HEK293 (cell line): ENCODE results near the gene CTRB1.
A peak's percentile ranks its signal among the peaks of the same experiment; 100 is the strongest.

Experiments used
- CTCF ChIA-PET: fragments of 350-600 bp; formaldehyde crosslinking; extraction: SDS; loops from one replicate; lab custom pipeline; 2021; ENCODE audit warnings: antibody characterized with exemption; lab: Yijun Ruan, JAX
- POLR2A ChIA-PET: fragments of 300-600 bp; formaldehyde crosslinking; extraction: SDS; loops from one replicate; lab custom pipeline; 2020; ENCODE audit warnings: antibody characterized with exemption, inconsistent platforms; lab: Yijun Ruan, JAX
- H3K27ac ChIP-seq: fragments of 200-500 bp; sonication (Bioruptor generic); 2 replicates; pipeline ENCODE4 v1.5.1; 2014; ENCODE audit warnings: low read depth, low read length, control low read depth, inconsistent platforms; ENCODE audit errors: extremely low read depth
- H3K36me3 ChIP-seq, 2 experiments: fragments of 200-500 bp in 1 of 2; sonication (Bioruptor generic) in 1 of 2; 1 replicate in 1 of 2; 2 replicates in 1 of 2; pipeline ENCODE4 v1.5.1; 2014 to 2017; ENCODE audit warnings: inconsistent platforms in 2 of 2, low read length in 2 of 2; ENCODE audit not compliant: control insufficient read depth in 2 of 2, insufficient read depth in 1 of 2
- H3K4me1 ChIP-seq: fragments of 200-500 bp; sonication (Bioruptor generic); 2 replicates; pipeline ENCODE4 v1.5.1; 2014; ENCODE audit warnings: mild to moderate bottlenecking, low read length, inconsistent platforms; ENCODE audit not compliant: control insufficient read depth, insufficient read depth
- H3K4me3 ChIP-seq: 2 replicates; pipeline ENCODE4 v1.5.1; 2011; ENCODE audit warnings: low read depth, mild to moderate bottlenecking, control low read depth, low read length, moderate library complexity
- H3K9me3 ChIP-seq: fragments of 200-500 bp; sonication (Bioruptor generic); 2 replicates; pipeline ENCODE4 v1.5.1; 2014; ENCODE audit warnings: low read depth, low read length, inconsistent platforms; ENCODE audit not compliant: control insufficient read depth, insufficient read depth
- INSM2 ChIP-seq: fragments of 450-650 bp; formaldehyde crosslinking; IDR thresholded peaks from 2 replicates; pipeline ENCODE4 v1.5.1; 2016; ENCODE audit warnings: missing biosample characterization, missing genetic modification characterization
- KLF1 ChIP-seq: fragments of 450-650 bp; formaldehyde crosslinking; IDR thresholded peaks from 2 replicates; pipeline ENCODE4 v1.5.1; 2016; ENCODE audit warnings: missing biosample characterization, missing genetic modification characterization
- KLF9 ChIP-seq: fragments of 450-650 bp; formaldehyde crosslinking; IDR thresholded peaks from 2 replicates; pipeline ENCODE4 v1.5.1; 2016; ENCODE audit warnings: missing biosample characterization, missing genetic modification characterization, low read depth
- PRDM6 ChIP-seq: fragments of 450-650 bp; formaldehyde crosslinking; IDR thresholded peaks from 2 replicates; pipeline ENCODE4 v1.5.1; 2017; ENCODE audit warnings: missing biosample characterization, missing genetic modification characterization
- ZBTB20 ChIP-seq: fragments of 450-650 bp; formaldehyde crosslinking; IDR thresholded peaks from 2 replicates; pipeline ENCODE4 v1.5.1; 2016; ENCODE audit warnings: missing biosample characterization, missing genetic modification characterization
- ZBTB7A ChIP-seq: fragments of 450-650 bp; formaldehyde crosslinking; IDR thresholded peaks from 2 replicates; pipeline ENCODE4 v1.5.1; 2016; ENCODE audit warnings: low read depth, missing biosample characterization, missing genetic modification characterization
- ZNF157 ChIP-seq: fragments of 450-650 bp; formaldehyde crosslinking; IDR thresholded peaks from 2 replicates; pipeline ENCODE4 v1.5.1; 2016; ENCODE audit warnings: missing biosample characterization, missing genetic modification characterization
- ZNF433 ChIP-seq: fragments of 450-650 bp; formaldehyde crosslinking; IDR thresholded peaks from 2 replicates; pipeline ENCODE4 v1.5.1; 2016; ENCODE audit warnings: missing biosample characterization, missing genetic modification characterization, low read depth
- ZNF776 ChIP-seq: fragments of 450-650 bp; formaldehyde crosslinking; IDR thresholded peaks from 2 replicates; pipeline ENCODE4 v1.5.0; 2017; ENCODE audit warnings: missing biosample characterization, missing genetic modification characterization, borderline replicate concordance
- ZNF777 ChIP-seq: fragments of 450-650 bp; formaldehyde crosslinking; IDR thresholded peaks from 2 replicates; pipeline ENCODE4 v1.5.1; 2017; ENCODE audit warnings: missing biosample characterization, missing genetic modification characterization, borderline replicate concordance
- TF ChIP-seq, protein P1 (sequence below): fragments of 450-650 bp; formaldehyde crosslinking; IDR thresholded peaks from 2 replicates; pipeline ENCODE4 v1.5.1; 2017; ENCODE audit warnings: missing biosample characterization, missing genetic modification characterization
- TF ChIP-seq, protein P2 (sequence below): fragments of 450-650 bp; formaldehyde crosslinking; IDR thresholded peaks from 2 replicates; pipeline ENCODE4 v1.5.1; 2016; ENCODE audit warnings: missing biosample characterization, missing genetic modification characterization

Gene CTRB1

DNA sequence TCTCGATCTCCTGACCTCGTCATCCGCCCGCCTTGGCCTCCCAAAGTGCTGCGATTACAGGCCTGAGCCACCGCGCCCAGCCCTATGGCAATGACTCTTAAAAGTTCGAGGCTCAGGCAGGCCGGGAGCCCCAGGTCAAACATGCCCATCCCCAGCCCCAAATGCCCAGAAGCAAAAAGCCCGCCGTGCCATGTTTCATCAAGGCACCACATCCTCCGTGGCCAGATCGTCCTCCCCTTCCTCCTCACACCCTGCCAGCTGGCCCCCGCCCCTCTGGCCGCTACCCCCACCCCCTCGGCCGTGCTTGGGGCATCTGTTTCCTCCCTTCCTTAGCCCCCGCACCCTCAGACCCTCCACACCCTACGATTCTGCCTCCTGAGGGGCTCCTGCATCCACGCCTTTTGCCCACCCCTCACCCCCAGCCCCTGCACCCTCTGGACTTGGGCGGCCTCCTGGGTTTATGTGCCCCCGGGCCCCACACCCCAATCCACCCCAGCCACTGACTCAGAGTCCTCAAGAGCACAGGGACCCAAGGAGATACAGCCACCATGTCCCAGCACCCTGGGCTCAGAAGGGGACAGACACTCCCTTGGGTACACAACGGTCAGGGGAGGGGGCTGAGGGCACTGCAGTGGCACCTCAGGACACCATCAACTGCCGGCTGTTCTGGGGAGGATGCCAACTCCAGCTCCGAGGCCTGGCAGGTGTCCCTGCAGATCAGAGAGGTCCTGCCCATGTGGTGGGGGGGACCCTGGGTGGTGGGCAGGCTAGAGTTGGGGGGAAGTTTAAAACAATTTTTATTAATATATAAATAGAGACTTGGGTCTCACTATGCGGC lies 7.1 kb downstream of the CTRB1 start (continued):
- no peak for TF ChIP-seq INSM2 (tag by site-specific recombination)
- TF ChIP-seq, protein P1, sequence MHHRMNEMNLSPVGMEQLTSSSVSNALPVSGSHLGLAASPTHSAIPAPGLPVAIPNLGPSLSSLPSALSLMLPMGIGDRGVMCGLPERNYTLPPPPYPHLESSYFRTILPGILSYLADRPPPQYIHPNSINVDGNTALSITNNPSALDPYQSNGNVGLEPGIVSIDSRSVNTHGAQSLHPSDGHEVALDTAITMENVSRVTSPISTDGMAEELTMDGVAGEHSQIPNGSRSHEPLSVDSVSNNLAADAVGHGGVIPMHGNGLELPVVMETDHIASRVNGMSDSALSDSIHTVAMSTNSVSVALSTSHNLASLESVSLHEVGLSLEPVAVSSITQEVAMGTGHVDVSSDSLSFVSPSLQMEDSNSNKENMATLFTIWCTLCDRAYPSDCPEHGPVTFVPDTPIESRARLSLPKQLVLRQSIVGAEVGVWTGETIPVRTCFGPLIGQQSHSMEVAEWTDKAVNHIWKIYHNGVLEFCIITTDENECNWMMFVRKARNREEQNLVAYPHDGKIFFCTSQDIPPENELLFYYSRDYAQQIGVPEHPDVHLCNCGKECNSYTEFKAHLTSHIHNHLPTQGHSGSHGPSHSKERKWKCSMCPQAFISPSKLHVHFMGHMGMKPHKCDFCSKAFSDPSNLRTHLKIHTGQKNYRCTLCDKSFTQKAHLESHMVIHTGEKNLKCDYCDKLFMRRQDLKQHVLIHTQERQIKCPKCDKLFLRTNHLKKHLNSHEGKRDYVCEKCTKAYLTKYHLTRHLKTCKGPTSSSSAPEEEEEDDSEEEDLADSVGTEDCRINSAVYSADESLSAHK (tag by site-specific recombination): no peak
- TF ChIP-seq ZNF433 (tag by site-specific recombination): no peak
- TF ChIP-seq ZNF157 (tag by site-specific recombination): no peak
- no peak for TF ChIP-seq PRDM6 (tag by site-specific recombination)
- TF ChIP-seq KLF1 (tag by site-specific recombination): no peak
- no peak for TF ChIP-seq ZBTB7A (tag by site-specific recombination)
- TF ChIP-seq ZBTB20 (tag by site-specific recombination): no peak

DNA sequence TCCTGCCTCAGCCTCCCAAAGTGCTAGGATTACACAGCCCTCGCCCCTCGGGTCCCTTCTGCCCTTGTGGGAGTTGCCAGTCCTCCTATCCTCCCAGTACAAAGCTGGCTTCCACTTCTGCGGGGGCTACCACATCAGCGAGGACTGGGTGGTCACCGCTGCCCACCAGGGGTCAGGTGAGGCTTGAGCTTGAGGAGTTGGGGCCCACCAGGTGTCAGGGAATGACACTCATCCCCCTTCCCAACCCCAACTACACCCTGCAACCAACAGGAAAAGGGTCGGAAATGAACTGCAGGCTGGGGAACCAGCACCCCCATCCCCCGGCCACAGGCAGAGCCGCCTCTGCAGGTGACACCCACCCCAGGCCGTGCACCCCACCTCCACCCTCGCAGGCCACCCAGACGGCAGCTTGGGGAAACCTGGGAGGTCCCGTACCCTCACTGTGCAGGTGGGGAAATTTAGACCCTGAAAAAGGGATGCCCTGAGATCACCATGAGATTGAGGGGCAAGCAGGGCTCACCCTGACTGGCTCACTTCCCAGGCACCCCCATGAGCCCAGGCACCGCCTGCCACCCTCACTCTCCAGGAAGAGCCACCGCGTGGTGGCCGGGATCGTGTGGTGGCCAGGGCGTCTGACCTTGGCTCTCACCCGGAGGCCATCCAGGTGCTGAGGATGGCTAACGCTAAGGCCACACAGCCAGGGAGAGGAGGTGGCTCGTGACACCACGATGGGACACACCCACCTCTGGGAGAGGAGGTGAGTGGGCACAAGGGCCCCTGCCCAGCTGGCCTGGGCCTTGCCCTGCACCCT lies 8.0 kb downstream of the CTRB1 start:
- no peaks in the 10 kb centered on the region for H3K4me1 ChIP-seq
- H3K36me3 ChIP-seq: peaks cover 0 to 34% of the 10 kb centered on the region in 2 experiments; a peak in 2 of 3 replicates
- TF ChIP-seq KLF9 (peak; percentile 65), ZNF777 (tag by site-specific recombination) (no peak), ZNF776 (no peak)
- TF ChIP-seq, protein P2, sequence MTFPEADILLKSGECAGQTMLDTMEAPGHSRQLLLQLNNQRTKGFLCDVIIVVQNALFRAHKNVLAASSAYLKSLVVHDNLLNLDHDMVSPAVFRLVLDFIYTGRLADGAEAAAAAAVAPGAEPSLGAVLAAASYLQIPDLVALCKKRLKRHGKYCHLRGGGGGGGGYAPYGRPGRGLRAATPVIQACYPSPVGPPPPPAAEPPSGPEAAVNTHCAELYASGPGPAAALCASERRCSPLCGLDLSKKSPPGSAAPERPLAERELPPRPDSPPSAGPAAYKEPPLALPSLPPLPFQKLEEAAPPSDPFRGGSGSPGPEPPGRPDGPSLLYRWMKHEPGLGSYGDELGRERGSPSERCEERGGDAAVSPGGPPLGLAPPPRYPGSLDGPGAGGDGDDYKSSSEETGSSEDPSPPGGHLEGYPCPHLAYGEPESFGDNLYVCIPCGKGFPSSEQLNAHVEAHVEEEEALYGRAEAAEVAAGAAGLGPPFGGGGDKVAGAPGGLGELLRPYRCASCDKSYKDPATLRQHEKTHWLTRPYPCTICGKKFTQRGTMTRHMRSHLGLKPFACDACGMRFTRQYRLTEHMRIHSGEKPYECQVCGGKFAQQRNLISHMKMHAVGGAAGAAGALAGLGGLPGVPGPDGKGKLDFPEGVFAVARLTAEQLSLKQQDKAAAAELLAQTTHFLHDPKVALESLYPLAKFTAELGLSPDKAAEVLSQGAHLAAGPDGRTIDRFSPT: no peak
- H3K4me3 ChIP-seq: no peak overlapping the region
- POLR2A ChIA-PET: interaction anchor here (1.6 kb wide), 1 partner anchor 23 kb away, joined by 3 read pairs; no protein-coding TSS in a partner anchor
- CTCF ChIA-PET: interaction anchor here (0.6 kb wide), 1 partner anchor 437 kb away, joined by 4 read pairs; no protein-coding TSS in a partner anchor
- H3K9me3 ChIP-seq: no peaks in the 10 kb centered on the region
- H3K27ac ChIP-seq: no peak overlapping the region
